GM12878 (cell line): ENCODE results near the gene TAF10. TPM values are rescaled to one million over a fixed set of nuclear protein-coding genes. Genes with fewer than 3 reads are reported as not detected.

Source experiments
- ATAC-seq: fragments of 200-7000 bp; cut with Tn5 transposase; 3 replicates; pipeline ENCODE4 v1.9.1; 2020; ENCODE audit warnings: mild to moderate bottlenecking, moderate library complexity
- BruUV-seq: library from RNA; stranded (reverse); fragments of 400-500 nt; replicated peaks from 2 replicates; lab custom pipeline; 2021; lab: Mats Ljungman, UMichigan
- CTCF ChIA-PET: fragments of 300-600 bp; sonication (Branson Sonifier 250); formaldehyde crosslinking; extraction: SDS; loops from one replicate; lab custom pipeline; 2021; ENCODE audit warnings: inconsistent platforms; lab: Yijun Ruan, JAX
- POLR2A ChIA-PET: fragments of 350-600 bp; formaldehyde crosslinking; extraction: SDS; loops from one replicate; lab custom pipeline; 2021; ENCODE audit warnings: inconsistent platforms; lab: Charles Lee
- RAD21 ChIA-PET: fragments of 300-600 bp; sonication (Branson Sonifier 250); formaldehyde crosslinking; loops from one replicate; lab custom pipeline; 2023; ENCODE audit warnings: antibody characterized with exemption; ENCODE audit not compliant: unreplicated experiment; lab: Charles Lee
- SMC1A ChIA-PET: fragments of 300-600 bp; sonication (Branson Sonifier 250); formaldehyde crosslinking; loops from one replicate; lab custom pipeline; 2023; ENCODE audit not compliant: unreplicated experiment, uncharacterized antibody; lab: Charles Lee
- DNase-seq: peaks from one replicate; pipeline ENCODE4 v3.0.0-alpha.2; 2011; ENCODE audit warnings: low read depth, low spot score
- FAIRE-seq: peaks from 3 replicates; lab custom pipeline; 2011; peaks lifted over from hg19 to GRCh38; lab: Jason Lieb, UNC
- H2AFZ ChIP-seq: 2 replicates; pipeline ENCODE4 v1.6.0; 2011; ENCODE audit warnings: low read depth, low read length, control low read depth; ENCODE audit not compliant: control insufficient read depth
- H3K27ac ChIP-seq: 2 replicates; pipeline ENCODE4 v1.5.1; 2011; ENCODE audit warnings: control low read depth; ENCODE audit not compliant: control insufficient read depth, insufficient read depth
- H3K27me3 ChIP-seq, 2 experiments: replicated peaks in 1 of 2; 2 replicates each; pipeline versions ENCODE4 v1.6.0 to v1.6.1; 2011; ENCODE audit warnings: low read length in 1 of 2; ENCODE audit not compliant: control insufficient read depth in 2 of 2, insufficient read depth in 2 of 2
- H3K36me3 ChIP-seq, 2 experiments: 2 replicates each; pipeline ENCODE4 v1.5.1; 2011; ENCODE audit warnings: low read length in 1 of 2; ENCODE audit not compliant: control insufficient read depth in 2 of 2, insufficient read depth in 2 of 2
- H3K4me1 ChIP-seq: 2 replicates; pipeline ENCODE4 v1.6.1; 2011; ENCODE audit warnings: mild to moderate bottlenecking, low read length, moderate library complexity, mixed read lengths; ENCODE audit not compliant: control insufficient read depth, insufficient read depth
- H3K4me2 ChIP-seq: 2 replicates; pipeline ENCODE4 v1.6.0; 2011; ENCODE audit warnings: control low read depth; ENCODE audit not compliant: control insufficient read depth, insufficient read depth
- H3K4me3 ChIP-seq: fragments of 200-600 bp; sonication (generic); 2 replicates; pipeline ENCODE4 v1.5.1; 2016
- H3K79me2 ChIP-seq: 2 replicates; pipeline ENCODE4 v1.6.0; 2011; ENCODE audit warnings: low read length; ENCODE audit not compliant: control insufficient read depth, insufficient read depth
- H3K9ac ChIP-seq: 2 replicates; pipeline ENCODE4 v1.8.0; 2011; ENCODE audit warnings: low read length, control low read depth, mixed read lengths; ENCODE audit not compliant: control insufficient read depth, insufficient read depth
- H3K9me3 ChIP-seq: replicated peaks from 3 replicates; pipeline ENCODE4 v1.5.1; 2011; ENCODE audit warnings: mild to moderate bottlenecking, low read length; ENCODE audit not compliant: control insufficient read depth, insufficient read depth
- H4K20me1 ChIP-seq: 2 replicates; pipeline ENCODE4 v1.6.0; 2011; ENCODE audit not compliant: control insufficient read depth, insufficient read depth
- BCLAF1 ChIP-seq: fragments of 450-650 bp; IDR thresholded peaks from 2 replicates; pipeline ENCODE4 v1.6.1; 2017; ENCODE audit warnings: antibody characterized with exemption, mild to moderate bottlenecking, moderate library complexity
- CHD4 ChIP-seq: fragments of 200-600 bp; sonication (generic); IDR thresholded peaks from 2 replicates; pipeline ENCODE4 v1.6.1; 2016; ENCODE audit warnings: mild to moderate bottlenecking
- CTCF ChIP-seq, 3 experiments: IDR thresholded peaks in 2 of 3; conservative IDR thresholded peaks in 1 of 3; 2 replicates each; pipeline ENCODE4 v1.5.1; 2011; ENCODE audit warnings: low read depth in 3 of 3, low read length in 3 of 3, mild to moderate bottlenecking in 3 of 3, control low read depth in 2 of 3, moderate library complexity in 2 of 3, inconsistent platforms in 1 of 3, mixed read lengths in 1 of 3; ENCODE audit not compliant: control insufficient read depth in 2 of 3, insufficient read depth in 1 of 3; ENCODE audit errors: extremely low read depth in 1 of 3
- EP300 ChIP-seq, 2 experiments: fragments of 150-350 bp in 1 of 2; IDR thresholded peaks; 2 replicates each; pipeline ENCODE4 v1.6.1; 2011 to 2012; ENCODE audit warnings: low read depth in 2 of 2, low read length in 2 of 2, borderline replicate concordance in 1 of 2, improper control_type of control experiment in 1 of 2, inconsistent platforms in 1 of 2; ENCODE audit not compliant: control insufficient read depth in 1 of 2
- GATAD2B ChIP-seq: fragments of 450-650 bp; conservative IDR thresholded peaks from 2 replicates; pipeline ENCODE4 v1.6.1; 2017; ENCODE audit warnings: low read depth, mild to moderate bottlenecking, moderate library complexity
- LARP7 ChIP-seq: fragments of 450-650 bp; IDR thresholded peaks from 2 replicates; pipeline ENCODE4 v1.6.1; 2017; ENCODE audit warnings: mild to moderate bottlenecking
- NKRF ChIP-seq: fragments of 450-650 bp; conservative IDR thresholded peaks from 2 replicates; pipeline ENCODE4 v1.6.1; 2017; ENCODE audit warnings: mild to moderate bottlenecking, moderate library complexity
- NR2C1 ChIP-seq: fragments of 450-650 bp; IDR thresholded peaks from 2 replicates; pipeline ENCODE4 v1.6.1; 2017; ENCODE audit warnings: antibody characterized with exemption, mild to moderate bottlenecking, moderate library complexity
- PML ChIP-seq: IDR thresholded peaks from 2 replicates; pipeline ENCODE4 v1.6.1; 2012; ENCODE audit warnings: low read length, inconsistent platforms
- SUPT20H ChIP-seq: IDR thresholded peaks from 2 replicates; pipeline ENCODE4 v1.6.1; 2011; ENCODE audit warnings: low read depth, mild to moderate bottlenecking, low read length, moderate library complexity, borderline replicate concordance; ENCODE audit not compliant: control insufficient read depth
- YBX1 ChIP-seq: fragments of 450-650 bp; IDR thresholded peaks from 2 replicates; pipeline ENCODE4 v1.6.1; 2016; ENCODE audit warnings: antibody characterized with exemption
- ZBTB4 ChIP-seq: fragments of 450-650 bp; formaldehyde crosslinking; IDR thresholded peaks from 2 replicates; pipeline ENCODE4 v1.4.0; 2022; ENCODE audit warnings: mild to moderate bottlenecking, moderate library complexity
- ZSCAN29 ChIP-seq: fragments of 450-650 bp; IDR thresholded peaks from 2 replicates; pipeline ENCODE4 v1.6.1; 2017; ENCODE audit warnings: mild to moderate bottlenecking, moderate library complexity
- WGBS: methylation state at CpG from one replicate; pipeline ENCODE4 v1.1.6; 2016; ENCODE audit warnings: low lambda C conversion rate; ENCODE audit not compliant: insufficient replicate concordance, insufficient coverage; ENCODE audit errors: missing lambda C conversion rate; 5-methylcytosine and 5-hydroxymethylcytosine counted together
- in situ Hi-C: fragments of 300-500 bp; cut with MboI; formaldehyde crosslinking; loops from 9 replicates; pipeline ENCODE4 v1.14.3; 2018; ENCODE audit warnings: mixed read lengths
- intact Hi-C: fragments of 100-400 bp; cut with micrococcal nuclease; formaldehyde crosslinking; loops from one replicate; pipeline ENCODE4 v1.14.2; 2022; ENCODE audit not compliant: unreplicated experiment
- polyA plus RNA-seq, 11 experiments: library from polyadenylated mRNA; depleted of rRNA in 4 of 11; unstranded in 6 of 11; stranded (reverse) in 5 of 11; fragments of >200 nt; fragmentation: Nextera tagmentation in 4 of 11; fragmentation: Illumina TruSeq in 1 of 11; extraction: Ambion mirVana in 4 of 11; extraction: Trizol in 1 of 11; gene quantifications; 1 replicate in 1 of 11; 2 replicates in 10 of 11; pipeline versions ENCODE4 v1.2.1 to v1.2.3, GENCODE V29; 2011 to 2016; ENCODE audit warnings: inconsistent platforms in 2 of 11, missing spikeins in 2 of 11, low read depth in 1 of 11
- total RNA-seq, 4 experiments: library from RNA; depleted of rRNA in 3 of 4; stranded (reverse); fragments of >200 nt in 3 of 4; fragmentation: Illumina TruSeq in 1 of 4; extraction: Trizol in 1 of 4; gene quantifications; 2 replicates each; pipeline versions ENCODE4 v1.2.1 to v1.2.3, GENCODE V29; 2013 to 2021

The TAF10 gene
- total and polyA plus RNA-seq, 10 of the 15 experiments (the other 5 are each of a cell fraction or from before 2014, with no cell fraction given), result 26.7 to 251 (median 149) TPM

GRCh38 chr11:6611963-6612212, 128 bp downstream of the TAF10 start:
- FAIRE-seq (no peak), ATAC-seq (no peak), DNase-seq (no peak)
- 0% methylated on average over 18 of the region's 36 CpGs for WGBS
- peak overlapping the region; percentile 99 for H3K27ac ChIP-seq
- H3K79me2 ChIP-seq, result peaks cover 27% of the 10 kb centered on the region
- POLR2A ChIA-PET, result interaction anchor here (0.6 to 7.2 kb wide), 14 partner anchors 8 to 133 kb away, joined by 3 to 85 read pairs (median 5); partner anchors contain the start of genes ARFIP2, ILK, MRPL17 and TIMM10B
- BruUV-seq, result no TSS peak
- peaks cover 26% of the 10 kb centered on the region for H3K4me1 ChIP-seq
- H3K4me2 ChIP-seq, result no peak overlapping the region
- no peaks in the 10 kb centered on the region for H3K9me3 ChIP-seq
- CTCF ChIA-PET, result interaction anchor here (0.7 to 2.7 kb wide), 8 partner anchors 10 to 85 kb away, joined by 3 to 18 read pairs (median 3); partner anchors contain the start of gene MRPL17
- H2AFZ ChIP-seq, result no peak overlapping the region
- H3K4me3 ChIP-seq, result peak overlapping the region; percentile 87
- peaks cover 23 to 34% of the 10 kb centered on the region in 2 experiments for H3K36me3 ChIP-seq
- intact Hi-C loops (loop anchor here (2.0 to 10.0 kb wide), 4 partner anchors 55 to 913 kb away; partner anchors contain the start of gene MRPL17), in situ Hi-C loops (loop anchor here (10.0 kb wide), 1 partner anchor 913 kb away; no protein-coding TSS in a partner anchor)
- RAD21 ChIA-PET, result interaction anchor here (0.7 to 1.9 kb wide), 10 partner anchors 7 to 131 kb away, joined by 3 to 21 read pairs (median 3); partner anchors contain the start of genes ARFIP2, MRPL17 and TIMM10B
- H4K20me1 ChIP-seq, result no peaks in the 10 kb centered on the region
- peak overlapping the region; percentile 95 for H3K9ac ChIP-seq
- no peaks in the 10 kb centered on the region for H3K27me3 ChIP-seq
- SMC1A ChIA-PET, result interaction anchor here (0.8 to 3.1 kb wide), 7 partner anchors 8 to 134 kb away, joined by 3 to 24 read pairs (median 3); partner anchors contain the start of genes ILK and MRPL17
- 0 out of 2 replicates have a peak, but pooled peaks have one; percentile 35 for TF ChIP-seq BCLAF1
- no peak for TF ChIP-seq PML
- peak; percentile 71; the same call in 1 of the 2 replicates for TF ChIP-seq ZSCAN29
- TF ChIP-seq GATAD2B, result 0 out of 2 replicates have a peak, but pooled peaks have one; percentile 75
- peak; percentile 42 for TF ChIP-seq NR2C1
- 0 out of 2 replicates have a peak, but pooled peaks have one; percentile 76 for TF ChIP-seq LARP7
- TF ChIP-seq YBX1, result no peak
- TF ChIP-seq NKRF, result peak; percentile 88
- TF ChIP-seq EP300 (IDR thresholded peaks at IDR 0.05; ENCODE audit: borderline replicate concordance in 1 of 2, control insufficient read depth in 1 of 2, low read depth in 2 of 2, low read length in 2 of 2), result no peak
- TF ChIP-seq ZBTB4 (CRISPR knock-in tag), result no peak
- TF ChIP-seq CHD4, result no peak
- no peak for TF ChIP-seq CTCF (IDR thresholded peaks at IDR 0.05 in 2 of 3, conservative IDR thresholded peaks at IDR 0.05 in 1 of 3; ENCODE audit: control insufficient read depth in 2 of 3, extremely low read depth in 1 of 3, insufficient read depth in 1 of 3, low read depth in 3 of 3, low read length in 3 of 3)
- TF ChIP-seq SUPT20H, result no peak
